Neural crest cell (in vitro differentiated cells): ENCODE results near the gene KCNA10. TPM values are rescaled to one million over a fixed set of nuclear protein-coding genes. Genes with fewer than 3 reads are reported as not detected.

Source experiments
- DNase-seq: peaks from one replicate; pipeline ENCODE4 v3.0.0; 2021; ENCODE audit warnings: low read depth, mixed read lengths, low spot score
- H3K27ac Mint-ChIP-seq: one replicate; pipeline ENCODE4 v1.8.0; 2021; ENCODE audit warnings: mild to moderate bottlenecking, mixed read lengths; ENCODE audit not compliant: unreplicated experiment
- H3K27me3 Mint-ChIP-seq: 2 replicates; pipeline ENCODE4 v1.8.0; 2021; ENCODE audit warnings: low read depth, mild to moderate bottlenecking, mixed read lengths
- H3K36me3 Mint-ChIP-seq: 2 replicates; pipeline ENCODE4 v1.8.0; 2021; ENCODE audit warnings: low read depth, mild to moderate bottlenecking, mixed read lengths
- H3K4me1 Mint-ChIP-seq: 2 replicates; pipeline ENCODE4 v1.8.0; 2021; ENCODE audit warnings: mixed read lengths
- H3K4me3 Mint-ChIP-seq: one replicate; pipeline ENCODE4 v1.8.0; 2021; ENCODE audit warnings: mild to moderate bottlenecking, mixed read lengths
- H3K9me3 Mint-ChIP-seq: 2 replicates; pipeline ENCODE4 v1.8.0; 2021; ENCODE audit warnings: mixed read lengths
- total RNA-seq: library from RNA; stranded (reverse); gene quantifications from 2 replicates; pipeline ENCODE4 v1.2.1, GENCODE V29; 2021
- TF ChIP-seq, protein P1 (sequence below): fragments of 200-600 bp; sonication (generic); conservative IDR thresholded peaks from 2 replicates; pipeline ENCODE4 v1.5.0; 2021; ENCODE audit warnings: antibody characterized with exemption, mild to moderate bottlenecking

The KCNA10 gene
- total RNA-seq, 1 donor from 2014 or later: not detected

- DNase-seq: no peak
- Mint-ChIP-seq H3K27ac (no peak overlapping the region), H3K4me3 (no peak overlapping the region), H3K36me3 (no peaks in the 10 kb centered on the region), H3K4me1 (peaks cover 12% of the 10 kb centered on the region), H3K27me3 (peaks cover 60% of the 10 kb centered on the region), H3K9me3 (no peaks in the 10 kb centered on the region)
- TF ChIP-seq, protein P1, sequence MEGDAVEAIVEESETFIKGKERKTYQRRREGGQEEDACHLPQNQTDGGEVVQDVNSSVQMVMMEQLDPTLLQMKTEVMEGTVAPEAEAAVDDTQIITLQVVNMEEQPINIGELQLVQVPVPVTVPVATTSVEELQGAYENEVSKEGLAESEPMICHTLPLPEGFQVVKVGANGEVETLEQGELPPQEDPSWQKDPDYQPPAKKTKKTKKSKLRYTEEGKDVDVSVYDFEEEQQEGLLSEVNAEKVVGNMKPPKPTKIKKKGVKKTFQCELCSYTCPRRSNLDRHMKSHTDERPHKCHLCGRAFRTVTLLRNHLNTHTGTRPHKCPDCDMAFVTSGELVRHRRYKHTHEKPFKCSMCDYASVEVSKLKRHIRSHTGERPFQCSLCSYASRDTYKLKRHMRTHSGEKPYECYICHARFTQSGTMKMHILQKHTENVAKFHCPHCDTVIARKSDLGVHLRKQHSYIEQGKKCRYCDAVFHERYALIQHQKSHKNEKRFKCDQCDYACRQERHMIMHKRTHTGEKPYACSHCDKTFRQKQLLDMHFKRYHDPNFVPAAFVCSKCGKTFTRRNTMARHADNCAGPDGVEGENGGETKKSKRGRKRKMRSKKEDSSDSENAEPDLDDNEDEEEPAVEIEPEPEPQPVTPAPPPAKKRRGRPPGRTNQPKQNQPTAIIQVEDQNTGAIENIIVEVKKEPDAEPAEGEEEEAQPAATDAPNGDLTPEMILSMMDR: no peak
These were observed 32.4 kb upstream of the KCNA10 start for GRCh38 chr1:110551278-110551809.

DNA sequence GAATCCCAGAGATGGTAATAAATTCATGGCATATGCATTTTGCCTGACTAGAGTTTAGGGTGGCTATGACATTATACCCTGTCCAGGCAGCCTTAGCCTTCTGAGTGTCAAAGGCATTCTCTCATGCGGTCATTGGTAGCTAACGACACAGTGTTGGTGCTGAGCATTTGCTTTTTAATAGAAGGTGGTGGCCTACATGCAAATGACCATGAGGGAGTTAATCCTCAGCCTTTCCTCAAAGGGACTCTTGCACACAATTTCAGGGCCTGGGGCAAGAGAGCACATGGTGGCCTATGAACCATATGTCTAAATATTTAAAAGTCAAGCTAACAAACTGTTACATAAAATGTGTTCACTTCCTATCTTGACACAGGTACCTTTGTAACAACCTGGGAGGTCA, 30.9 kb upstream of the KCNA10 start:
- Mint-ChIP-seq H3K9me3 (no peaks in the 10 kb centered on the region), H3K27ac (no peak overlapping the region), H3K36me3 (no peaks in the 10 kb centered on the region), H3K4me3 (no peak overlapping the region), H3K27me3 (peaks cover 63% of the 10 kb centered on the region), H3K4me1 (peaks cover under 1% of the 10 kb centered on the region)
- no peak for DNase-seq
- TF ChIP-seq, protein P1: no peak

GRCh38 chr1:110548381-110548780, 29.4 kb upstream of the KCNA10 start:
- Mint-ChIP-seq H3K9me3 (no peaks in the 10 kb centered on the region), H3K27me3 (peaks cover 60% of the 10 kb centered on the region), H3K4me3 (no peak overlapping the region), H3K27ac (no peak overlapping the region), H3K4me1 (no peaks in the 10 kb centered on the region), H3K36me3 (no peaks in the 10 kb centered on the region)
- TF ChIP-seq, protein P1: peak; percentile 63
- no peak for DNase-seq

GRCh38 chr1:110547017-110547416, 28.0 kb upstream of the KCNA10 start:
- H3K36me3 Mint-ChIP-seq: no peaks in the 10 kb centered on the region
- TF ChIP-seq, protein P1: no peak
- H3K27me3 Mint-ChIP-seq: peaks cover 52% of the 10 kb centered on the region
- H3K9me3 Mint-ChIP-seq: no peaks in the 10 kb centered on the region
- no peak for DNase-seq
- H3K27ac Mint-ChIP-seq: no peak overlapping the region
- H3K4me1 Mint-ChIP-seq: no peaks in the 10 kb centered on the region
- no peak overlapping the region for H3K4me3 Mint-ChIP-seq

- Mint-ChIP-seq H3K27me3 (peaks cover 48% of the 10 kb centered on the region), H3K36me3 (no peaks in the 10 kb centered on the region), H3K4me1 (no peaks in the 10 kb centered on the region), H3K9me3 (no peaks in the 10 kb centered on the region), H3K4me3 (no peak overlapping the region), H3K27ac (no peak overlapping the region)
- TF ChIP-seq, protein P1: no peak
- DNase-seq: no peak
These were observed 26.5 kb upstream of the KCNA10 start for GRCh38 chr1:110545492-110545891.
